ENCODE data around the gene BTK.

BTK gene

GRCh38 chrX:101368800-101369199, 17.2 kb downstream of the BTK start:
- Histone ChIP-seq H3K79me2 (ENCODE audit: control insufficient read depth, insufficient read depth, low read length, unreplicated experiment) (no peaks in the 10 kb centered on the region), H3K36me3 (ENCODE audit: insufficient read depth, low read length) (no peaks in the 10 kb centered on the region), H3K27ac (ENCODE audit: low read depth, low read length) (no peak overlapping the region), H3K4me1 (ENCODE audit: control insufficient read depth, insufficient read depth, low read length, unreplicated experiment) (no peaks in the 10 kb centered on the region), H3K4me3 (ENCODE audit: low read depth, low read length) (no peak overlapping the region), H2AFZ (ENCODE audit: low read length, unreplicated experiment) (no peak overlapping the region), H3K27me3 (ENCODE audit: insufficient read depth, low read length) (no peaks in the 10 kb centered on the region)

GRCh38 chrX:101365301-101365795, 20.6 kb downstream of the BTK start:
- H3K4me3 ChIP-seq (ENCODE audit: low read depth, low read length) = no peak overlapping the region
- H3K4me1 ChIP-seq (ENCODE audit: control insufficient read depth, insufficient read depth, low read length, unreplicated experiment) = no peaks in the 10 kb centered on the region
- no peaks in the 10 kb centered on the region for H3K79me2 ChIP-seq (ENCODE audit: control insufficient read depth, insufficient read depth, low read length, unreplicated experiment)
- no peak overlapping the region for H2AFZ ChIP-seq (ENCODE audit: low read length, unreplicated experiment)
- no peaks in the 10 kb centered on the region for H3K27me3 ChIP-seq (ENCODE audit: insufficient read depth, low read length)
- no peaks in the 10 kb centered on the region for H3K36me3 ChIP-seq (ENCODE audit: insufficient read depth, low read length)
- H3K27ac ChIP-seq (ENCODE audit: low read depth, low read length) = no peak overlapping the region

GRCh38 chrX:101362757-101363156, 23.2 kb downstream of the BTK start:
- no peak overlapping the region for H2AFZ ChIP-seq (ENCODE audit: low read length, unreplicated experiment)
- no peaks in the 10 kb centered on the region for H3K4me1 ChIP-seq (ENCODE audit: control insufficient read depth, insufficient read depth, low read length, unreplicated experiment)
- no peak overlapping the region for H3K4me3 ChIP-seq (ENCODE audit: low read depth, low read length)
- H3K27ac ChIP-seq (ENCODE audit: low read depth, low read length) = no peak overlapping the region
- no peaks in the 10 kb centered on the region for H3K27me3 ChIP-seq (ENCODE audit: insufficient read depth, low read length)
- H3K79me2 ChIP-seq (ENCODE audit: control insufficient read depth, insufficient read depth, low read length, unreplicated experiment) = no peaks in the 10 kb centered on the region
- no peaks in the 10 kb centered on the region for H3K36me3 ChIP-seq (ENCODE audit: insufficient read depth, low read length)

GRCh38 chrX:101362116-101362515, 23.9 kb downstream of the BTK start:
- Histone ChIP-seq H3K4me1 (ENCODE audit: control insufficient read depth, insufficient read depth, low read length, unreplicated experiment) (no peaks in the 10 kb centered on the region), H2AFZ (ENCODE audit: low read length, unreplicated experiment) (no peak overlapping the region), H3K27me3 (ENCODE audit: insufficient read depth, low read length) (no peaks in the 10 kb centered on the region), H3K36me3 (ENCODE audit: insufficient read depth, low read length) (no peaks in the 10 kb centered on the region), H3K79me2 (ENCODE audit: control insufficient read depth, insufficient read depth, low read length, unreplicated experiment) (no peaks in the 10 kb centered on the region), H3K27ac (ENCODE audit: low read depth, low read length) (no peak overlapping the region), H3K4me3 (ENCODE audit: low read depth, low read length) (no peak overlapping the region)

GRCh38 chrX:101360390-101360789, 25.6 kb downstream of the BTK start:
- Histone ChIP-seq H3K27me3 (ENCODE audit: insufficient read depth, low read length) (no peaks in the 10 kb centered on the region), H3K4me1 (ENCODE audit: control insufficient read depth, insufficient read depth, low read length, unreplicated experiment) (no peaks in the 10 kb centered on the region), H3K27ac (ENCODE audit: low read depth, low read length) (no peak overlapping the region), H3K79me2 (ENCODE audit: control insufficient read depth, insufficient read depth, low read length, unreplicated experiment) (no peaks in the 10 kb centered on the region), H3K36me3 (ENCODE audit: insufficient read depth, low read length) (no peaks in the 10 kb centered on the region), H3K4me3 (ENCODE audit: low read depth, low read length) (no peak overlapping the region), H2AFZ (ENCODE audit: low read length, unreplicated experiment) (no peak overlapping the region)

- no peaks in the 10 kb centered on the region for H3K79me2 ChIP-seq (ENCODE audit: control insufficient read depth, insufficient read depth, low read length, unreplicated experiment)
- H3K27ac ChIP-seq (ENCODE audit: low read depth, low read length) = no peak overlapping the region
- H3K36me3 ChIP-seq (ENCODE audit: insufficient read depth, low read length) = no peaks in the 10 kb centered on the region
- H3K4me1 ChIP-seq (ENCODE audit: control insufficient read depth, insufficient read depth, low read length, unreplicated experiment) = no peaks in the 10 kb centered on the region
- H2AFZ ChIP-seq (ENCODE audit: low read length, unreplicated experiment) = no peak overlapping the region
- H3K4me3 ChIP-seq (ENCODE audit: low read depth, low read length) = no peak overlapping the region
- no peaks in the 10 kb centered on the region for H3K27me3 ChIP-seq (ENCODE audit: insufficient read depth, low read length)
Observed at GRCh38 chrX:101359966-101360365, 26.0 kb downstream of the BTK start.

- Histone ChIP-seq H3K36me3 (ENCODE audit: insufficient read depth, low read length) (no peaks in the 10 kb centered on the region), H3K27me3 (ENCODE audit: insufficient read depth, low read length) (no peaks in the 10 kb centered on the region), H3K4me1 (ENCODE audit: control insufficient read depth, insufficient read depth, low read length, unreplicated experiment) (no peaks in the 10 kb centered on the region), H2AFZ (ENCODE audit: low read length, unreplicated experiment) (no peak overlapping the region), H3K4me3 (ENCODE audit: low read depth, low read length) (no peak overlapping the region), H3K27ac (ENCODE audit: low read depth, low read length) (no peak overlapping the region), H3K79me2 (ENCODE audit: control insufficient read depth, insufficient read depth, low read length, unreplicated experiment) (no peaks in the 10 kb centered on the region)
Observed at GRCh38 chrX:101357166-101357795, 28.7 kb downstream of the BTK start.

GRCh38 chrX:101349193-101349562, 36.8 kb downstream of the BTK start:
- H3K27me3 ChIP-seq (ENCODE audit: insufficient read depth, low read length) = no peaks in the 10 kb centered on the region
- H3K4me1 ChIP-seq (ENCODE audit: control insufficient read depth, insufficient read depth, low read length, unreplicated experiment) = peaks cover 8% of the 10 kb centered on the region
- no peaks in the 10 kb centered on the region for H3K36me3 ChIP-seq (ENCODE audit: insufficient read depth, low read length)
- peaks cover 27% of the 10 kb centered on the region for H3K79me2 ChIP-seq (ENCODE audit: control insufficient read depth, insufficient read depth, low read length, unreplicated experiment)
- H2AFZ ChIP-seq (ENCODE audit: low read length, unreplicated experiment) = no peak overlapping the region
- peak overlapping the region; percentile 81; the same call in 1 of the 2 replicates for H3K27ac ChIP-seq (ENCODE audit: low read depth, low read length)
- peak overlapping the region; percentile 92 for H3K4me3 ChIP-seq (ENCODE audit: low read depth, low read length)

GRCh38 chrX:101348452-101349192, 37.4 kb downstream of the BTK start, which contains the start of gene TIMM8A:
Gene TIMM8A, minus strand, starts transcription at chrX:101348742. Its CDS starts 78 bp downstream, at chrX:101348664.
- peaks cover 8% of the 10 kb centered on the region for H3K4me1 ChIP-seq (ENCODE audit: control insufficient read depth, insufficient read depth, low read length, unreplicated experiment)
- H3K27me3 ChIP-seq (ENCODE audit: insufficient read depth, low read length) = no peaks in the 10 kb centered on the region
- peaks cover 27% of the 10 kb centered on the region for H3K79me2 ChIP-seq (ENCODE audit: control insufficient read depth, insufficient read depth, low read length, unreplicated experiment)
- peak within 1 kb of the TSS; percentile 92 for H3K4me3 ChIP-seq (ENCODE audit: low read depth, low read length)
- peak within 1 kb of the TSS; percentile 81 for H3K27ac ChIP-seq (ENCODE audit: low read depth, low read length)
- H2AFZ ChIP-seq (ENCODE audit: low read length, unreplicated experiment) = peak within 1 kb of the TSS; percentile 6
- H3K36me3 ChIP-seq (ENCODE audit: insufficient read depth, low read length) = no peaks in the 10 kb centered on the region

GRCh38 chrX:101347859-101348451, 38.0 kb downstream of the BTK start:
- peaks cover 8% of the 10 kb centered on the region for H3K4me1 ChIP-seq (ENCODE audit: control insufficient read depth, insufficient read depth, low read length, unreplicated experiment)
- peak overlapping the region; percentile 92 for H3K4me3 ChIP-seq (ENCODE audit: low read depth, low read length)
- H3K79me2 ChIP-seq (ENCODE audit: control insufficient read depth, insufficient read depth, low read length, unreplicated experiment) = peaks cover 27% of the 10 kb centered on the region
- H3K27ac ChIP-seq (ENCODE audit: low read depth, low read length) = peak overlapping the region; percentile 70
- no peaks in the 10 kb centered on the region for H3K36me3 ChIP-seq (ENCODE audit: insufficient read depth, low read length)
- peak overlapping the region; percentile 6 for H2AFZ ChIP-seq (ENCODE audit: low read length, unreplicated experiment)
- no peaks in the 10 kb centered on the region for H3K27me3 ChIP-seq (ENCODE audit: insufficient read depth, low read length)

All from ACC112 (cell line).